GM12873 (cell line): Measurements from ENCODE around the gene MAPK14.

Experiments
- CTCF ChIP-seq: IDR thresholded peaks from 2 replicates; pipeline ENCODE4 v1.5.1; 2012; ENCODE audit warnings: low read depth, mild to moderate bottlenecking, moderate library complexity, low read length, control low read depth; ENCODE audit not compliant: insufficient read depth; ENCODE audit errors: missing control alignments

MAPK14 gene

GRCh38 chr6:36042618-36043260 is 15.1 kb downstream of the MAPK14 start:
- no peak for TF ChIP-seq CTCF

GRCh38 chr6:36049582-36049981 is 22.0 kb downstream of the MAPK14 start:
- no peak for TF ChIP-seq CTCF

- TF ChIP-seq CTCF = no peak
Measured at GRCh38 chr6:36050305-36050704, 22.7 kb downstream of the MAPK14 start.

- TF ChIP-seq CTCF = no peak
Measured at GRCh38 chr6:36050947-36051710, 23.5 kb downstream of the MAPK14 start.

- TF ChIP-seq CTCF = no peak
Measured at GRCh38 chr6:36052097-36052496, 24.5 kb downstream of the MAPK14 start.

GRCh38 chr6:36053878-36054277 is 26.3 kb downstream of the MAPK14 start:
- no peak for TF ChIP-seq CTCF

GRCh38 chr6:36054415-36054814 is 26.8 kb downstream of the MAPK14 start:
- no peak for TF ChIP-seq CTCF
